PC-3 (cell line): ENCODE measurements around the gene KANK4. TPM values are rescaled to one million over a fixed set of nuclear protein-coding genes. Genes with fewer than 3 reads are reported as not detected.

ENCODE experiments used
- ATAC-seq: fragments of 200-7000 bp; cut with Tn5 transposase; 2 replicates; pipeline ENCODE4 v1.9.1; 2020; ENCODE audit warnings: mild to moderate bottlenecking, moderate library complexity
- BruUV-seq: library from RNA; stranded (reverse); fragments of 400-500 nt; replicated peaks from 2 replicates; lab custom pipeline; 2021; lab: Mats Ljungman, UMichigan
- CTCF ChIA-PET: fragments of 300-600 bp; sonication (Branson Sonifier 250); formaldehyde crosslinking; loops from one replicate; lab custom pipeline; 2022; ENCODE audit warnings: antibody characterized with exemption; lab: Charles Lee
- POLR2A ChIA-PET: fragments of 300-600 bp; sonication (Branson Sonifier 250); formaldehyde crosslinking; loops from one replicate; lab custom pipeline; 2022; ENCODE audit warnings: antibody characterized with exemption; ENCODE audit not compliant: unreplicated experiment; lab: Charles Lee
- DNase-seq: peaks from one replicate; pipeline ENCODE4 v3.0.0-alpha.2; 2015
- H2AFZ ChIP-seq: fragments of 300-600 bp; sonication (generic); 2 replicates; pipeline ENCODE4 v1.6.0; 2016; ENCODE audit warnings: antibody characterized with exemption, low read length
- H3F3A ChIP-seq: fragments of 300-600 bp; sonication (generic); one replicate; pipeline ENCODE4 v1.6.0; 2017; ENCODE audit warnings: antibody characterized with exemption, low read length, control low read depth, mild to moderate bottlenecking; ENCODE audit not compliant: unreplicated experiment
- H3K27ac ChIP-seq: fragments of 300-600 bp; sonication (generic); 2 replicates; pipeline ENCODE4 v1.5.1; 2016; ENCODE audit warnings: mild to moderate bottlenecking, low read length
- H3K27me3 ChIP-seq: fragments of 300-600 bp; sonication (generic); 2 replicates; pipeline ENCODE4 v1.6.1; 2016; ENCODE audit warnings: low read length, mixed read lengths
- H3K36me3 ChIP-seq: fragments of 300-600 bp; sonication (generic); 2 replicates; pipeline ENCODE4 v1.6.1; 2016; ENCODE audit warnings: low read depth, mixed run types, low read length, mixed read lengths
- H3K4me1 ChIP-seq: fragments of 300-600 bp; sonication (generic); 2 replicates; pipeline ENCODE4 v1.5.1; 2016; ENCODE audit warnings: low read length; ENCODE audit not compliant: insufficient read depth
- H3K4me2 ChIP-seq: fragments of 300-600 bp; sonication (generic); 2 replicates; pipeline ENCODE4 v1.6.0; 2016; ENCODE audit warnings: low read length
- H3K4me3 ChIP-seq: fragments of 300-600 bp; sonication (generic); 2 replicates; pipeline ENCODE4 v1.5.1; 2016; ENCODE audit warnings: mild to moderate bottlenecking, low read length, mixed read lengths
- H3K79me2 ChIP-seq: fragments of 300-600 bp; sonication (generic); 2 replicates; pipeline ENCODE4 v1.6.1; 2017; ENCODE audit warnings: low read length, mixed read lengths
- H3K9ac ChIP-seq: fragments of 300-600 bp; sonication (generic); 2 replicates; pipeline ENCODE4 v1.6.0; 2016; ENCODE audit warnings: mild to moderate bottlenecking, low read length
- H3K9me2 ChIP-seq: fragments of 300-600 bp; sonication (generic); replicated peaks from 2 replicates; pipeline ENCODE4 v1.6.1; 2016; ENCODE audit warnings: mixed run types, low read length, mixed read lengths
- H3K9me3 ChIP-seq: fragments of 300-600 bp; sonication (generic); 2 replicates; pipeline ENCODE4 v1.6.1; 2016; ENCODE audit warnings: low read length, mixed read lengths
- H4K20me1 ChIP-seq: fragments of 300-600 bp; sonication (generic); 2 replicates; pipeline ENCODE4 v1.6.1; 2016; ENCODE audit warnings: low read length, mixed read lengths
- CTCF ChIP-seq: fragments of 300-600 bp; sonication (generic); conservative IDR thresholded peaks from 2 replicates; pipeline ENCODE4 v1.5.1; 2017; ENCODE audit warnings: antibody characterized with exemption, low read depth, mild to moderate bottlenecking, low read length
- EZH2 ChIP-seq: fragments of 300-600 bp; sonication (generic); IDR thresholded peaks from one replicate; pipeline ENCODE4 v1.6.1; 2017; ENCODE audit warnings: antibody characterized with exemption, mild to moderate bottlenecking, low read length; ENCODE audit not compliant: unreplicated experiment
- EZH2phosphoT487 ChIP-seq: fragments of 300-600 bp; sonication (generic); IDR thresholded peaks from 2 replicates; pipeline ENCODE4 v1.6.1; 2018; ENCODE audit warnings: mild to moderate bottlenecking, antibody characterized with exemption, low read length, borderline replicate concordance
- intact Hi-C: fragments of 100-400 bp; cut with micrococcal nuclease; formaldehyde crosslinking; loops from 2 replicates; pipeline ENCODE4 v1.9.0; 2023
- total RNA-seq: library from RNA; depleted of rRNA; stranded (reverse); fragments of >200 nt; gene quantifications from 2 replicates; pipeline ENCODE4 v1.2.3, GENCODE V29; 2014

Gene KANK4
- total RNA-seq, 1 experiment from 2014 or later, result not detected

- Histone ChIP-seq H3K9me3 (no peaks in the 10 kb centered on the region), H3K36me3 (no peaks in the 10 kb centered on the region), H3K4me1 (peaks cover 11% of the 10 kb centered on the region), H3K4me3 (no peak overlapping the region), H2AFZ (no peak overlapping the region), H3K27ac (no peak overlapping the region), H3K9ac (no peak overlapping the region), H4K20me1 (no peaks in the 10 kb centered on the region), H3K79me2 (no peaks in the 10 kb centered on the region), H3K27me3 (peaks cover 13% of the 10 kb centered on the region), H3K4me2 (no peak overlapping the region), H3K9me2 (no peaks in the 10 kb centered on the region), H3F3A (no peaks in the 10 kb centered on the region)
- POLR2A ChIA-PET, result no interaction called here
- ATAC-seq (no peak), DNase-seq (no peak)
- intact Hi-C loops, result no loop called here
- no TSS peak for BruUV-seq
- CTCF ChIA-PET, result no interaction called here
- TF ChIP-seq EZH2phosphoT487, result no peak
- TF ChIP-seq CTCF, result no peak
- TF ChIP-seq EZH2, result no peak
Measured at GRCh38 chr1:62317021-62317768, 2.0 kb downstream of the KANK4 start.

- BruUV-seq, result no TSS peak
- Histone ChIP-seq H3K9me3 (no peaks in the 10 kb centered on the region), H3K4me2 (no peak overlapping the region), H3K9ac (no peak overlapping the region), H3K79me2 (no peaks in the 10 kb centered on the region), H2AFZ (no peak overlapping the region), H3F3A (no peaks in the 10 kb centered on the region), H3K4me1 (peaks cover 2% of the 10 kb centered on the region), H3K9me2 (no peaks in the 10 kb centered on the region), H4K20me1 (no peaks in the 10 kb centered on the region), H3K36me3 (no peaks in the 10 kb centered on the region), H3K27ac (no peak overlapping the region), H3K27me3 (peaks cover 13% of the 10 kb centered on the region), H3K4me3 (no peak overlapping the region)
- intact Hi-C loops, result no loop called here
- TF ChIP-seq CTCF, result no peak
- no peak for TF ChIP-seq EZH2
- TF ChIP-seq EZH2phosphoT487, result no peak
- ATAC-seq (no peak), DNase-seq (no peak)
- POLR2A ChIA-PET, result no interaction called here
- CTCF ChIA-PET, result no interaction called here
Measured at GRCh38 chr1:62316135-62316534, 3.1 kb downstream of the KANK4 start.

GRCh38 chr1:62315387-62315786 lies 3.8 kb downstream of the KANK4 start:
- H3K79me2 ChIP-seq, result no peaks in the 10 kb centered on the region
- DNase-seq (no peak), ATAC-seq (no peak)
- H3K9me3 ChIP-seq, result no peaks in the 10 kb centered on the region
- CTCF ChIA-PET, result no interaction called here
- no peaks in the 10 kb centered on the region for H3K9me2 ChIP-seq
- intact Hi-C loops, result no loop called here
- H3K4me2 ChIP-seq, result no peak overlapping the region
- no peaks in the 10 kb centered on the region for H3K4me1 ChIP-seq
- H3K27me3 ChIP-seq, result peaks cover 13% of the 10 kb centered on the region
- TF ChIP-seq EZH2phosphoT487, result no peak
- no peak for TF ChIP-seq EZH2
- no peak for TF ChIP-seq CTCF
- no peaks in the 10 kb centered on the region for H3K36me3 ChIP-seq
- H3K4me3 ChIP-seq, result no peak overlapping the region
- no peak overlapping the region for H3K27ac ChIP-seq
- no peak overlapping the region for H3K9ac ChIP-seq
- no peaks in the 10 kb centered on the region for H4K20me1 ChIP-seq
- POLR2A ChIA-PET, result no interaction called here
- H2AFZ ChIP-seq, result no peak overlapping the region
- no peaks in the 10 kb centered on the region for H3F3A ChIP-seq
- BruUV-seq, result no TSS peak
